OCI-LY1 (cell line): ENCODE results near the gene POU2F1.
A peak's percentile ranks its signal among the peaks of the same experiment; 100 is the strongest.

ENCODE experiments used
- H2AFZ ChIP-seq: fragments of 200-600 bp; sonication (generic), shearing (Covaris generic); 2 replicates; pipeline ENCODE4 v1.6.0; 2014; ENCODE audit warnings: antibody characterized with exemption, mild to moderate bottlenecking, low read length
- H3F3A ChIP-seq: fragments of 200-600 bp; sonication (generic), shearing (Covaris generic); 2 replicates; pipeline ENCODE4 v1.6.0; 2014; ENCODE audit warnings: mild to moderate bottlenecking, antibody characterized with exemption, low read length, moderate library complexity; ENCODE audit not compliant: insufficient read depth
- H3K27ac ChIP-seq: fragments of 200-600 bp; sonication (generic); 2 replicates; pipeline ENCODE4 v1.5.1; 2014; ENCODE audit warnings: low read length, mixed run types, mild to moderate bottlenecking, low read depth; ENCODE audit not compliant: poor library complexity, severe bottlenecking
- H3K27me3 ChIP-seq: fragments of 200-600 bp; sonication (generic); 2 replicates; pipeline ENCODE4 v1.6.0; 2014; ENCODE audit warnings: antibody characterized with exemption, mild to moderate bottlenecking, low read length, moderate library complexity; ENCODE audit not compliant: insufficient read depth
- H3K36me3 ChIP-seq: fragments of 200-600 bp; sonication (generic); 2 replicates; pipeline ENCODE4 v1.6.1; 2014; ENCODE audit warnings: mild to moderate bottlenecking, antibody characterized with exemption, low read length, moderate library complexity, mixed read lengths; ENCODE audit not compliant: insufficient read depth
- H3K4me1 ChIP-seq: fragments of 200-600 bp; sonication (generic); 2 replicates; pipeline ENCODE4 v1.5.1; 2014; ENCODE audit warnings: mild to moderate bottlenecking, low read length, moderate library complexity; ENCODE audit not compliant: insufficient read depth, severe bottlenecking
- H3K4me2 ChIP-seq: fragments of 200-600 bp; sonication (generic), shearing (Covaris generic); 2 replicates; pipeline ENCODE4 v1.6.1; 2014; ENCODE audit warnings: low read length
- H3K4me3 ChIP-seq: fragments of 200-600 bp; sonication (generic); 2 replicates; pipeline ENCODE4 v1.5.1; 2014; ENCODE audit warnings: low read length, low read depth, mild to moderate bottlenecking, mixed read lengths; ENCODE audit not compliant: poor library complexity, severe bottlenecking
- H3K79me2 ChIP-seq: fragments of 200-600 bp; shearing (Covaris generic); 2 replicates; pipeline ENCODE4 v1.6.1; 2016; ENCODE audit warnings: mixed run types, low read length, mixed read lengths; ENCODE audit not compliant: insufficient read depth
- H3K9ac ChIP-seq: fragments of 200-600 bp; sonication (generic), shearing (Covaris generic); 2 replicates; pipeline ENCODE4 v1.6.1; 2014; ENCODE audit warnings: mild to moderate bottlenecking, low read length, mixed read lengths
- H3K9me2 ChIP-seq: fragments of 200-600 bp; sonication (generic), shearing (Covaris generic); 2 replicates; pipeline ENCODE4 v1.6.1; 2014; ENCODE audit warnings: low read depth, mild to moderate bottlenecking, low read length, mixed read lengths
- H3K9me3 ChIP-seq: fragments of 200-600 bp; shearing (Covaris generic); 2 replicates; pipeline ENCODE4 v1.6.1; 2014; ENCODE audit warnings: low read length, mixed read lengths
- H4K20me1 ChIP-seq: fragments of 200-600 bp; sonication (generic), shearing (Covaris generic); 2 replicates; pipeline ENCODE4 v1.6.0; 2016; ENCODE audit warnings: mild to moderate bottlenecking, low read length; ENCODE audit not compliant: insufficient read depth
- CTCF ChIP-seq: fragments of 200-600 bp; sonication (generic), shearing (Covaris generic); IDR thresholded peaks from 2 replicates; pipeline ENCODE4 v1.5.1; 2017; ENCODE audit warnings: mild to moderate bottlenecking, antibody characterized with exemption, low read length, moderate library complexity, mixed read lengths
- EZH2 ChIP-seq: fragments of 200-600 bp; sonication (generic), shearing (Covaris generic); IDR thresholded peaks from 2 replicates; pipeline ENCODE4 v1.8.0; 2017; ENCODE audit warnings: borderline replicate concordance, mixed run types, mild to moderate bottlenecking, antibody characterized with exemption, low read length, moderate library complexity, mixed read lengths

Gene POU2F1

DNA sequence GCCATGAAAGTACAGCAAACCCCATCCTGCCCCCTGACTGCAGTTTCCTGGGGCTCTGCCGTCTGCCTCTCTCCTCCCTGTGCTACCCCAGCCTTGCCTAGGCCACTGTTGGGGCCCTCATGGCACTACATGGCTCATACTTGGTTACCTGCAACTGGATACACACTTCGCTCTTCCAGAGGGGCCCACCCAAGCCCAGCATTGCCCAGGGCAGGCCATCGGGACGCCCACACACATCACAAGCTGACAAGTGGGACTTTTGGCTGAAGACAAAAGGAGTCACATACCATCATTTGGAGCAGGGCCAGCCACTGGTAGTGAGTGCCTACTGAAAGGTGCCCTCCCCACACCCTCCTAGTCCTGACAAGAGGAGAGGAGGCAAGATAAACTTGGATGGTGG is 214.8 kb downstream of the POU2F1 start:
- Histone ChIP-seq H3K36me3 (peaks cover 13% of the 10 kb centered on the region; the same call in 1 of the 2 replicates), H3K27me3 (no peaks in the 10 kb centered on the region), H3K79me2 (no peaks in the 10 kb centered on the region), H3F3A (0 out of 2 replicates have a peak, but pooled peaks cover 6% of the 10 kb centered on the region), H3K4me2 (no peak overlapping the region), H3K9me2 (no peaks in the 10 kb centered on the region), H4K20me1 (no peaks in the 10 kb centered on the region), H3K9me3 (no peaks in the 10 kb centered on the region), H3K4me1 (peaks cover 52% of the 10 kb centered on the region), H3K27ac (no peak overlapping the region), H3K9ac (no peak overlapping the region), H2AFZ (no peak overlapping the region), H3K4me3 (no peak overlapping the region)
- TF ChIP-seq CTCF (no peak), EZH2 (no peak)

GRCh38 chr1:167438171-167439138 is 217.8 kb downstream of the POU2F1 start:
- no peaks in the 10 kb centered on the region for H3K9me2 ChIP-seq
- H3K9ac ChIP-seq = peak overlapping the region; percentile 63
- H3F3A ChIP-seq = no peaks in the 10 kb centered on the region
- no peak overlapping the region; the same call in 1 of the 2 replicates for H2AFZ ChIP-seq
- H3K9me3 ChIP-seq = no peaks in the 10 kb centered on the region
- no peaks in the 10 kb centered on the region for H4K20me1 ChIP-seq
- no peaks in the 10 kb centered on the region for H3K79me2 ChIP-seq
- H3K4me2 ChIP-seq = peak overlapping the region; percentile 84
- peak overlapping the region; percentile 3 for H3K27ac ChIP-seq
- TF ChIP-seq EZH2 (no peak), CTCF (no peak)
- peak overlapping the region; percentile 65 for H3K4me3 ChIP-seq
- peaks cover 36% of the 10 kb centered on the region for H3K4me1 ChIP-seq
- no peaks in the 10 kb centered on the region for H3K27me3 ChIP-seq
- peaks cover 4% of the 10 kb centered on the region; the same call in 1 of the 2 replicates for H3K36me3 ChIP-seq

DNA sequence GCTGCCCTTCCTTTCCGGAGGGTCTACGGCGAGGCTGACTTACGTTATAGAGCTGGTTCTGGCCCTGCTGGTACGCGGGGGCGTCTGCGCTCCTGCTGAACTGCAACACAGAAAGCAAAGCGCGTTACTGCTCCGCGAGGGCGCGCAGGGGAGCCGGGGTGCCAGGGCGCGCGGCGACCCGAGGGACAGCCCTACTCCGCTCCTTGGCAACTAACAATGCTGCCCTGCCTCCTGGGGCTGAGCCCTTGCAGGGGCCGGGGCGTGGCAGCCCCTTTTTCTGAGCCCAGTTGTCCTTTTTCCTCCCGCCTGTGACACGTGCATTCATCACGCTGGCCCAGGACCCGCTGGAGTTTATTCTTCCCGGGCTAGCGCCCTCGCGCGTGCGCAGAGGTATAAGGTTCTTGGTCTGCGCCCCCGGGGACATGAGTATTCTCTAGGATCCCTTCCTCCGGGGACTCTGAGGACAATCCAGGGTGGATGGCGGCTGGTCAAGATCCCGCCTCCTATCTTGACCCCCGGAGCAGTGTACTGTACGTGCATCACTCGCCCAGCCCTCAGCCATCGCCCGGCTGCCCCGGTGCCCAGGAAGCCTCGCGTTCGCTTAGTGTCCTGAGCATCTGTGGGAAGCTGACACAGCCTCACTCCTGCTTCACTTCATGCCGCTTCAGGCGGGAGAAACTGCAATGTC is 218.8 kb downstream of the POU2F1 start:
- H3F3A ChIP-seq = no peaks in the 10 kb centered on the region
- peak overlapping the region; percentile 22 for H2AFZ ChIP-seq
- no peaks in the 10 kb centered on the region for H4K20me1 ChIP-seq
- H3K27me3 ChIP-seq = no peaks in the 10 kb centered on the region
- peak overlapping the region; percentile 63 for H3K9ac ChIP-seq
- peak overlapping the region; percentile 3 for H3K27ac ChIP-seq
- peak; percentile 59 for TF ChIP-seq CTCF
- no peak for TF ChIP-seq EZH2
- peak overlapping the region; percentile 65 for H3K4me3 ChIP-seq
- peak overlapping the region; percentile 84 for H3K4me2 ChIP-seq
- peaks cover 4% of the 10 kb centered on the region; the same call in 1 of the 2 replicates for H3K36me3 ChIP-seq
- H3K9me2 ChIP-seq = no peaks in the 10 kb centered on the region
- H3K79me2 ChIP-seq = no peaks in the 10 kb centered on the region
- H3K9me3 ChIP-seq = no peaks in the 10 kb centered on the region
- peaks cover 36% of the 10 kb centered on the region for H3K4me1 ChIP-seq
